H1 (cell line): Measurements from ENCODE around the gene TLE4. TPM values are rescaled to one million over a fixed set of nuclear protein-coding genes. Genes with fewer than 3 reads are reported as not detected.

Experiments used
- BCL11A ChIP-seq, 2 experiments: IDR thresholded peaks; one replicate each; pipeline ENCODE4 v1.6.1; 2011; ENCODE audit warnings: low read depth in 2 of 2, low read length in 2 of 2, mild to moderate bottlenecking in 2 of 2
- CBX5 ChIP-seq: fragments of 300-800, 300-1000 bp; sonication (generic); IDR thresholded peaks from 2 replicates; pipeline ENCODE4 v1.7.1; 2016; ENCODE audit warnings: antibody characterized with exemption, low read length, low read depth
- CHD7 ChIP-seq: fragments of 300-600 bp; sonication (generic); IDR thresholded peaks from 2 replicates; pipeline ENCODE4 v1.7.1; 2012; ENCODE audit warnings: low read length, moderate library complexity, mild to moderate bottlenecking, inconsistent platforms; ENCODE audit not compliant: insufficient replicate concordance
- CTBP2 ChIP-seq: IDR thresholded peaks from 2 replicates; pipeline ENCODE4 v1.7.0; 2011; ENCODE audit warnings: borderline replicate concordance, mild to moderate bottlenecking, moderate library complexity, mixed read lengths, low read length; ENCODE audit not compliant: insufficient read depth, insufficient read length
- CTCF ChIP-seq, 3 experiments: IDR thresholded peaks; 1 replicate in 2 of 3; 2 replicates in 1 of 3; pipeline versions ENCODE4 v1.5.1 to v1.6.1; 2011; ENCODE audit warnings: low read length in 3 of 3, mild to moderate bottlenecking in 3 of 3, inconsistent platforms in 2 of 3, low read depth in 1 of 3, moderate library complexity in 1 of 3; ENCODE audit not compliant: insufficient read depth in 1 of 3; ENCODE audit errors: control extremely low read depth in 1 of 3
- HDAC6 ChIP-seq: IDR thresholded peaks from one replicate; pipeline ENCODE4 v1.7.1; 2012; ENCODE audit warnings: low read depth, mild to moderate bottlenecking, inconsistent platforms, low read length, moderate library complexity
- NRF1 ChIP-seq: IDR thresholded peaks from 2 replicates; pipeline ENCODE4 v1.6.1; 2011; ENCODE audit warnings: mild to moderate bottlenecking, low read depth, low read length, improper control_type of control experiment
- SIRT6 ChIP-seq: IDR thresholded peaks from one replicate; pipeline ENCODE4 v1.7.1; 2012; ENCODE audit warnings: low read length, inconsistent platforms
- TEAD4 ChIP-seq: IDR thresholded peaks from 2 replicates; pipeline ENCODE4 v1.6.1; 2012; ENCODE audit warnings: low read depth, low read length, inconsistent platforms, mixed read lengths
- polyA plus RNA-seq, 7 experiments: library from polyadenylated mRNA; depleted of rRNA in 3 of 7; stranded (reverse) in 5 of 7; unstranded in 2 of 7; fragments of >200 nt in 5 of 7; fragments of 200-250 nt in 2 of 7; gene quantifications; 1 replicate in 5 of 7; 2 replicates in 1 of 7; 4 replicates in 1 of 7; pipeline versions ENCODE4 v1.2.1 to v1.2.3, GENCODE V29; 2011 to 2013; ENCODE audit warnings: missing spikeins in 2 of 7, mixed read lengths in 2 of 7
- total RNA-seq: library from RNA; stranded (reverse); fragmentation: NEBNext Ultra II Directional; extraction: Animal tissue kit (Norgen Biotek cat#: 25700); gene quantifications from 2 replicates; pipeline ENCODE4 v1.2.1, GENCODE V29; 2021

The TLE4 gene
- total and polyA plus RNA-seq, 2 of the 8 experiments (the other 6 are each of a cell fraction or from before 2014, with no cell fraction given), result 32.4 to 36.9 TPM

GRCh38 chr9:79665369-79665768 lies 93.6 kb downstream of the TLE4 start (continued):
- TF ChIP-seq CHD7 (no peak), CTBP2 (no peak), CBX5 (no peak), HDAC6 (no peak), TEAD4 (no peak), CTCF (IDR thresholded peaks at IDR 0.05; ENCODE audit: control extremely low read depth in 1 of 3, insufficient read depth in 1 of 3, low read depth in 1 of 3, low read length in 3 of 3) (no peak), BCL11A (IDR thresholded peaks at IDR 0.05; ENCODE audit: low read depth in 2 of 2, low read length in 2 of 2) (no peak), SIRT6 (no peak), NRF1 (no peak)
